ENCODE results near the gene LSP1. TPM values are rescaled to one million over a fixed set of nuclear protein-coding genes. Genes with fewer than 3 reads are reported as not detected.
A peak's percentile ranks its signal among the peaks of the same experiment; 100 is the strongest.

The LSP1 gene
- total RNA-seq, 1 experiment from 2014 or later = 4.0 TPM

DNA sequence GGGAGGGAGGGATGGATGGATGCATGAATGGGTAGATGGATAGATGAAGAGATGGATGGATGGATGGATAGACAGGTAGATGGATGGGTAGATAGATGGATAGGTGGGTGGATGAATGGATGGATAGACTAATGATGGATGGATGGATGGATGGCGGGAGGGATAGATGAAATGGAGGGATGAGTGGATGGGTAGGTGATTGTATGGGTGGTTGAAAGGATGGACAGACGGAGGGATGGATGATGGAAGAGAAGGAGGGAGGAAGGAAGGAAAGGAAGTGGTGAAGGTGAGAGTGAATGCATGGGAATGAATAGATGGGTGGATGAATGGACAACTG, 62.9 kb downstream of the LSP1 start:
- DNase-seq (ENCODE audit: low read depth) = no peak

DNA sequence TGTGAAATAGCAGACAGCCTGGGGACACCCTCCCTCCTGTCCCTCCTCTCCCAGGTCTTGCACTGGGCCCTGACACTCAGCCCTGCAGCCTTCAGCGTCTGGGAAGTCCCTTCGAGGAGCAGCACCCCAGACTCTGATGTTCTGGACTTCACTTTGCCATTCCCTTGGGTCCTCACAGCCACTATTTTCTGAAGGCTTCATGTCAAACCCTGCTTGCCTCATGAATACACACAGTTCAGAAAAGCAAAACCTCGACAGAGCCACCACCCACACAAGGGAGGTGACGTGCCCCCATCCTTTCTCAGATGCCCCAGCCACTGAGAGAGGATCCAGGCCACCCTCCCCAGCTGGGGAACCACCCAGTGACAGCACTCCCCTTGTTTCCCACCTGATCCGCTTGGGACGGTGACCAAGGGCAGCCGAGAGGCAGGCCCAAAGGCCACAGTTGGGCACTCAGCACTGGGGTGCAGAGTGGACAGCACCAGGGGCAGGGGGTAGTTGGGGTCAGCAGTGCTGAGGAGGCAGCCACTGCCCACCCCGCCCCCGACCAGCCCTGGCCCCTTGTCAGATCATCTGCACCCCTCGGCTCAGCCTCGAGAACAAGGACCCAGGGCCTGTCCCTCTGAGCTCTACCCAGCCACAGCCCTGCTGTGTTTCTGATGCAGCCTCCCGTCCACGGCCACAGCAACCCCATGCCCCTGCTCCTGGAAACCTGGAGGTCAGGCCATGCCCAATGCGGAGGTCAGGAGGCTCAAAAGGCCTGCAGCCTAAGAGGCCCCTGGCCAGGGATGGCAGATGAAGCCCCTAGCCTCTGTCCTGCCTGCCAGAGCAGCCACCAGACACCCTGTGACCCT, 63.5 kb downstream of the LSP1 start:
- DNase-seq (ENCODE audit: low read depth) = no peak

DNA sequence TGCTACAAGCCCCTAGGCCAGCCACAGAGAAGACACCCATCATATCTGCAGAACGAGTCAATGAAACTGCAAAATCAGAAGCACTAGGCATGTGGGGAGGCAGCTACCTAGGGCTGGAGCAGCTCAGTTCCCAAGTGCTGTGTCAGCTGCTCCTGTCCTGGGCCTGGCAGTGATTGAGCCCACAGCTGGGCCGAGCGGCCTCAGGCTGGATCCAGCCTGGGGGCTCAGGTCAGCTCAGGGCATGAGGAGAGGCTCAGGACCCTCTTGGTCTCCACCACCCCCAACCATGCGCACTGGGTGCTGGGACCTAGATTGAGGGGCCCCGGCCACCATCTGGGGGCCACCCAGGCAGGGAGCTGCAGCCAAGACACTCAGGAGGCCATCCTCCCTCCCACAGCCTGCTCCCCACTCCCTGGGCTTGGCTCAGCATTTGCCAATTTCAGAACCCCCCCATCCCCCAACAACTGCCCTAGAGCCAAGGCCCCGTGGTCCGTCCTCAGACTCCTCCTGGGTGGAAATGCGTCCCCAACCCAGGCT, 64.2 kb downstream of the LSP1 start:
- DNase-seq (ENCODE audit: low read depth) = no peak

DNA sequence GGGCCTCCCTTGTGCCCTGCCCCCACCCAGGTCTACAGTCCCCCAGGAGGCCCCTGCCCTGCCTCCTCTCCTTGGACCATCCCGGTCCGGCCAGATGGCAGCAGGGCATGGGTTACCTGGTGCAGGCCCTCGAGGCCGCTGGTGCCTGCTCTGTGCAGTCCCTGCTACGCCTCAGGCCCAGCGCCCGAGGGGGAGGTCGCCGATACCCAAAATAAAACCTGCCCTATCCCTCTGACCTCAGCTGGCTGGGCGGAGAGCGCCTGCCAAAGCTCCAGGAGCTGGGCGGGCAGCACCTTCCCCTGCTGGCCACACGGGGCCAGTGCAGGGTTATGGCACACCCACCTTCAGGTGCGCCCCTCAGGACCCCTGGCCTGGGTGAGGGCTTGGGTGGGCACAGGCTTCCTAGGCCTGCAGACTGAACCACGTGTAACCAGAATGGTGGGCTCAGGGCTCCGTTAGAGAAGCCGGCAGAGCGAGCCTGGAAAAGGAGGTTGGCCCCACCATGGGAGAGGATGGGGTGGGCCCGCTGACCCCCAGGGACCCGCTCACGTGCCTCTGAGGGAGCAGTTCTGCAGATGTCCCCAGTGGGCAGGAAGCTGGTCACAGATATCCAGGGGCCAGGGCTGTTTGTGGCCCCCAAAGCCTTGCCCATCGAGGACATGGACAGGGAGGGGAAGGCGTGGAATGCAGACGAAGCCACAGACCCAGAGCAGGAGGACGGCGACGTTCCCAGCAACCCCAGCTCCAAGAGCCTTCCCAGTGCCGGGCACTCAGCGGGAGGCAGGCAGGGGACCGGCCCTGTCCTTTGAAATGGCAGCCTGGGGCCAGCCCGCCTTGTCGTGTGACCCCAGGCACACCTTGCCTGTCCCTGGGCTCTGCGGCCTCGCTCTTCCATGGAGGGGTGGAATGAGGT, 64.9 kb downstream of the LSP1 start:
- no peak for DNase-seq (ENCODE audit: low read depth)

DNA sequence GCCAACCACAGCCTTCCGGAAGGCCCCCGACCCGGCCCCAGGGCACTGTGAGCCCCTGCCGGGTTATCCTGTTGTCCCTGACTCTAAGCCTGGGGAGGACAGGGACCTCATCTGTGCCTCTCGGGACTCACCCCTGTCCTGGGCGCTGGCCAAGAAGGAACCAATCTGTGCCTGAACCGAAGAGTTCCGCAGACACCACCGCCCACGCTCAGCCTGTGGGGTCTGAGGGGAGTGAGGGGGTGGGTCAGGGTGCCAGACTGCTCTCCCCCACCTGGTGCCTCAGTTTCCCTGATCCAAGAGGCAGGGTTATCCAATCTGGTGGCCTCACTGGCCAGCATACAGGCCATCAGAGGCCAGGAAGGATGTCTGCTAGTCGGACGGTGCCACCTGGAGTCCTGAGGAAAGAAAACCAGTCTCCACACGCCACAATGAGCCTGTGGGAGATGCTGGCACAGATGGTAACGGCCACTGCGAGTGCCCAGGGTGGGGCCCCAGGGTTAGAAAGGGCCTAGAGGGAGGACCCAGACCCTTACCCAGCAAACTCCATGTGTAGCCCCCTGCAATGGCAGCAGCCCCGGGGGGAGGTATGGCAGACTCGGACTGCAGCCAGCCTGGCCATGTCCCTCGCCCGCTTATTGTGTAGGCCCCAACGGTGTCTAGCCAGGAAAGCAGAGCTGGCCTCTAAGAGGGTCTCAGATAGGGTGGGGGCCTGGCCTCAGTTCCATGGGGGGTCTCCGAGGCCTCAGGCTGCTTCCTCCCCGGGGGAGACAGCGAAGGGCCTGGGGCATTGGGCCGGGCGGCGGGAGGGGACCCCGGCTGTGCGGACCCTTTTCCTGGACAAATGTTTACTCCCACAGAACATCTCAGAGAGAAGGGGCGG, 65.8 kb downstream of the LSP1 start:
- peak; percentile 45 for DNase-seq (ENCODE audit: low read depth)

DNA sequence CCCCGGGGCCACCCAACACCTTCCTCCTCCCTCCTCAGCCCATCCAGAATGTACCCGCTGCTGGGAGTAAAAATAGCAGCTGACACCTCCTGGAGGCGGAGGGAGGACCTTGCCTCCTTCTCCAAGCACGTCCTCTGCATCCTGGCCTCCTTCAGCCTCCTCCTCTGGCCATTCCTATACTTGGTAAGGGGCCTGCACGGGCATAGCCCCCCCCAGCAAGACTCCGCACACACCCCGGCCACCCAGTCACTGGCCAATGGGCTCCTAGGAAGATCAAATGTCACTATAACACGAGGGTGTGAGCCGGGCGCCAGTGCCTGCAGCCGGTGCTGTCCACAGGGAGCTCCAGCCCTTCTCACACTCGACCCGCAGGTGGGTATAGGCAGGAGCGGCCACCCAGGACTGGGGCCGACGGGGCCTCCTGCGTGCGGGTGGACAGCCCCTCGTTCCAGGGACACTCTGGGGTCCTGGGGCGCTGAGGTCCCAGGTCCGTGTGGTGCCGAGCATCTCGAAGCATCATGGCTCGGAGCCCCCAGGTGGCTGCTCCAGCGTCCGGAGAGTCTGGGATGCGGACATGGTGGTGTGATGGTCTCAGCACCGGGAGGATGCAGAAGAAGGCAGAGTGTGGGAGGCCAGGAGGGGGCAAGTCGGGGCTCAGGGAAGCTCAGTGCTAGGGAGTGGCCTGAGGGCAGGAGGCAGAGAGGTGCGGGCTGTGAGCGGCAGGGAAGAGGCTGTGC, 66.7 kb downstream of the LSP1 start, which contains the start of gene TNNT3:
TNNT3 (plus strand) TSS at position 313 of the 737 bp plus-strand sequence. CDS start 3,172 bp downstream, outside the sequence.
- no peak for DNase-seq (ENCODE audit: low read depth)

DNA sequence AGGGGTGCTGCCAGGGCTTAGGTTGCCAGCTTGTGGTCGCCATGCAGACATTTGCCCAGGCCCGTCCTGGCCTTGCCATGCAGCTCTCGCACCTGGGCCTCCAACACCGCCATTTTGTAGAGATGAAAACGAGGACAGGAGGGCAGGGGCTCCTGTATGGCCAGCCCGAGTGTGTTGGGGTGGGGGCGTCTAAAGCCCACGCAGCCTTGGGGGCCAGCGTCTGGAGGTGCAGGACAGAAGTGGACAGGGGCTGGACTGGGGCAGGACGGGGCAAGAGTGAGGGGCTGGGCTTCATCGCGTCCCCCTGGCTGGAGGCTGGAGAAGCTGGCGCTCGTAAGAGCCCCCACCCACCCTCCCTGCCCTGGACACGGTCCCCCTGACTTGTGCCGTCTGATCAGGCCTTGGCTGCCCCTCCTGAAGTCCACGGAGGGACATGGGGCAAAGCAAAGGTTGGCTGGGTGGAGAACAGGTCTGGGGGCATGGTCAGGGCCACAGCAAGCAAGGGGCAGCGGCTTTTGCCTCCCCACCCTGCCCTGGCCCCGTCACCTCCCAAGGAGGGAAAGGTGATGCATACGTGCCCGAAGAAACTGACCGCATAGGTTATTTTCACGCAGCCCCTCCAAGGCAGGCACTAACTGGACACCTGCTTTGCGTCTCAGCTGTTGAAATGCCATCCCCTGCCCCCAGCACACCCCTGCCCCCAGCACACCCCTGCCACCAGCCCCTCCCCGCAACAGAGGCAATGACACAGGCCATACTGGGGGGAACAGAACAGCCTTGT, 67.4 kb downstream of the LSP1 start:
- DNase-seq (ENCODE audit: low read depth) = no peak

DNA sequence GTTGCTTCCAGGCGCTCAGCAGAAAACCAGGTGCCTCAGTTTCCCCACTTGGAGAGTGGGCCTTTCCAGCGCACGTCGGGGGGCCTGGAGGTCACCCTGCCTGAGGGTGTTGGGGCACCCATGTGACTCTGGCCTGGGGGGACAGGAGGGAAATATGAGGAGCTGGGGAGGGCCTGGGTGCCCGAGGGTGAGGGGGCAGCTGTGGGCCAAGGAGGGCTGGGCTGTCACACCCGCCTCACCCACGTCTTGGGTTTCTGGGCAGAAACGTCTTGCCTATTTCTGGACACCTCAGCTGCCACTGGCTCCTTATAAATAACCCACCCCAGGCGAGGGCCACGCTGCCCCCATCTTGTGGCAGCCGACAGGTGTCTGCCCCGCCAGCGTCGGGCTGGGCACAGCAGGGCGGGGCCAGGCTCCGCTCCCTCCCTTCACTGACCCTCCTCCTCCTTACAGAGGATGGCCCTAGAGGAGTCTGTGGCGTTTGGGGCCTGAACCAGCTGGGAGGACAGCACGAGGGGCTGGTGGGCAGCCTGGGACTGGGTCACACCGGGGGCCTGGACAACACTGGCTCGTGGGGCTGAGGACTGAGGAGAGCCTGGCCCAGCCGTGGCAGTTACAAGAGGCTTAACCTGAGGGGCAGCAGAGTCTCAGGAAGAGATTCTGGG, 68.2 kb downstream of the LSP1 start:
- DNase-seq (ENCODE audit: low read depth) = no peak

DNA sequence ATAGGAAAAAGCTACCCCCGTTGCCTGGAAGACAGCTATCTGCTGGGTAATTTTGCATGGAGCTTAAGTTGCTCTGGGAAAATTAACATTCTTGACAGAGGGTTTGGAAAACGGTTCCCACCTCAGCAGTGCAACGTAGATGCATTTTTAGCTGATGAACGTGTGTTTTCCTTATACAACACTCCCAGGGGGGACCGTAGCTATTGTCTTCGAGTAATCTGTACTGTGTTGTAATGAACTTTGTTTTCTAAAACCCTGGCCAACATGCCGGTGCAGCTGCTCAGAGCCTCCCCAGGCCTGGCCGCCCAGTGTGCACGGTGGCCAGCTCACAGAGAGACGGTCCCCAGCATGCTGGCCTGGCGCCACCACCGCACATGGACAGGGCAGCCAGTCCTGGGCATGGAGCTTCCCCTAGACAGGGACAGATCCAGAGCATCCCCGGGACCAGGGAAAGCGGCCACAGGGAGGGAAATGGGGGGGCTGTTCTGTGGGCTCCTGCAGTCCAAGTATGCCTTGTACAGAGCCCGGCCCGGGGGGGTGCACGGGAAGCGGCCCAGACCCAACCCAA, 68.8 kb downstream of the LSP1 start:
- no peak for DNase-seq (ENCODE audit: low read depth)

DNA sequence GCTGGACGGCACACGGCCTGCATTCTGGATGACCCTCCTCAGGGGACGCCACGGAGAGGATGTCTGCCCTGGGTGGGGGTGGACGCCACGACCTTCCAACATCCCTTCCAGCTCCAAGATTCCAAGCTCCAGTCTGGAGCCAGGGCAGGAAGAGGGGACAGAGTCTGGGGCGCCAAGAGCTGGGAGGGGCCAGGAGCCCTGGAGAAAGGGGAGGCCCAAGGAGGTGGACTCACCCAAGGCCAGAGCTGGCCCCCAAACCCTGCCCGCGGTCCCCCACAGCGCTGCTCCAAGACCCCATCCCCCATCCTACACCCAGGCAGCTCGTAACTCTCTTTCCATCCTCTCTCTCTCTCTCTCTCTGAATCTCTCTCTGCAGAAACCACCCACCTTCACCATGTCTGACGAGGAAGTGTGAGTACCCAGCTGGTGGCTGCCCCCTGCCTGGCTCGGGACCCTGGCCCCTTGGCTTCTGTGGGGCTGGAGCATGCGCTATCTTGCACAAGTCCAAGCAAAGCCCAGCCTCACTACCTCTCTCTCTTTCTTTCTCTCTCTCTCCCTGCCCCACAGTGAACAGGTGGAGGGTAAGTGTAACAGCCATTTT, 69.7 kb downstream of the LSP1 start:
- no peak for DNase-seq (ENCODE audit: low read depth)

DNA sequence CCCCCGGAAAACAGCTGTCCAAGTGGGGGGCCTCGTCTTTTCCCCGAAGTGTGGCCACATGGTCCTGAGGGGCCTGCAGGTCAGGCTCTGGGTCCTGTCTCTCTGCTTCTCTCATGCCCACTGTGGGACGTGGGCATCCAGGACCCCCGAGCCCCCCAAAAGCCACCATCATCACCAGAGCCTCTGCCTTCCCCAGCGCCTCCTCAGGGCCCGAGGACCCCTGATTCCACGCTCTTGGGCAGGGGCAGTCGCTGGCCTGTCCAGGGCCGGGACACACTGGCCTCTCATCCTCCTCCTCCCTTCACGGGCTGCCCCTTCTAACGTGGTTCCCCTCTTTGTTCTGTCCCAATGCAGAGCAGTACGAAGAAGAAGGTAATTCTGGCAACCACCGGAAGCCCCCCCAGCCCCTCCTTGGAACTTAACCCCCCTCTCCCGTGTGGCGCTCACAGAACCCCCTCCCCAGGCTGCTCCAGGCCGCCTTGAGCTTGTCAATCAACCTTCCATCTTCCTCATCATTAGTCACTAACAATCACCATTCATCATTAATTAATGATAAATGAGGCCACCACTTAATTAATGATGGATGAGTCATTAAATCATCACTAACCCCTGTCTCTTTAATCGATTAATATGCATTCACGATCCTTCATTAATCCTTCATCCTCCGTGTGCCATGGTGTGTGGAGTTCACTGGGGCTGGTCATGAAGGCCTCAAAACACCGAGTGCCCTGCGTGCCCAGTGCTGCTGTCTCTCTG, 70.5 kb downstream of the LSP1 start:
- DNase-seq (ENCODE audit: low read depth) = no peak

DNA sequence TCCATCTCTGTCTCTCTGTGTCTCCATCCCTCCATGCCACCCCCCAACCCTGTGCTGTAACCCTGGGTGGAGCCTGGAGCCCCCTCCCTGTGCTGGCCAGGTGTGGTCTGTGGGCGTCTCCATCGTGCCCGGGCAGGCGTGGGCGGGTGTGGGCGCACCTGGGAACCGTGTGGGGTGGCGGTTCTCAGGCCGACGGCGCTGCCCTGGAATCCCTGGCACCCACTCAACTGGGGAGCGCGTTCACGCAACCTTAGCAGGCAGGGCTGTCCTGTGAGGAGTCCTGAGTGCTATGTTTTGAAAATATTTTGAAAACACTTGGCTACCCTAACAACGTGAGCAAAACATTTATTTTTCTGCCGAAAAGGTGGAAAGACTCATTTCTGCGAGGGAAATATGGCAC, 71.3 kb downstream of the LSP1 start:
- peak; percentile 26 for DNase-seq (ENCODE audit: low read depth)

DNA sequence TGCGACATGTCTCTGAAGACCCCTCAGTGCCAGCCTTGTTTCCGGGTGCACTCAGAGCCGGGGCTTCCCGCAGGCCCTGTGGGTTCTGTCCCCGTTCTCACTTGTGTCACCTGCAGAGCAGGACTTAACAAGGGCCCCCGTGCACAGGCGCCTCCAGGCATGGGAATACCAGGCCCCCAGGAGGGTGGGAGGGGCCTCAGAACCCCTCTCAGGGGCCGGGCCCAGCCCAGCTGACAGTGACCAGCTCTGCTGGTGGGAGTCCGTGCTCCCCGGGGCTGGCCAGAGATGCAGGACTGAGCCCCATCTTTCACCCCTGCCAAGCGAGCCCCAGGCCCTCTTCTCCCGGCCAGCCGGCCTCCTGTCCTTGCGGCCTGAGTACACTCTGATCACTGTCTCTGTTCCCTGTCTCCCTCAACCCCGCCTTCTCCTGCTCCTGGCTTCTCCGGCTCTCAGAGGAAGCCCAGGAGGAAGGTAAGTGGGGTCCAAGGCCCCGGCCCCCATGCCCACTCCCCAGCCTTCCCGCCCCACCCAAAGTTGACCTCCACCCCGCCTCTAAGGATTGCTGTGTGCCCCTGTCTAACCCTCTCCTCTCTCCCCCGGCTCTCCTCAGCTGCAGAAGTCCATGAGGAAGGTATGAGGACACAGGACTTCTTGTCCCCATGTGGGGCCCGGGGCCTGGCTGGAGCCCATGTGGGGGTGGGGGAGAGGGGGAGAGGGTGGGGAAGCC, 71.9 kb downstream of the LSP1 start:
- no peak for DNase-seq (ENCODE audit: low read depth)

DNA sequence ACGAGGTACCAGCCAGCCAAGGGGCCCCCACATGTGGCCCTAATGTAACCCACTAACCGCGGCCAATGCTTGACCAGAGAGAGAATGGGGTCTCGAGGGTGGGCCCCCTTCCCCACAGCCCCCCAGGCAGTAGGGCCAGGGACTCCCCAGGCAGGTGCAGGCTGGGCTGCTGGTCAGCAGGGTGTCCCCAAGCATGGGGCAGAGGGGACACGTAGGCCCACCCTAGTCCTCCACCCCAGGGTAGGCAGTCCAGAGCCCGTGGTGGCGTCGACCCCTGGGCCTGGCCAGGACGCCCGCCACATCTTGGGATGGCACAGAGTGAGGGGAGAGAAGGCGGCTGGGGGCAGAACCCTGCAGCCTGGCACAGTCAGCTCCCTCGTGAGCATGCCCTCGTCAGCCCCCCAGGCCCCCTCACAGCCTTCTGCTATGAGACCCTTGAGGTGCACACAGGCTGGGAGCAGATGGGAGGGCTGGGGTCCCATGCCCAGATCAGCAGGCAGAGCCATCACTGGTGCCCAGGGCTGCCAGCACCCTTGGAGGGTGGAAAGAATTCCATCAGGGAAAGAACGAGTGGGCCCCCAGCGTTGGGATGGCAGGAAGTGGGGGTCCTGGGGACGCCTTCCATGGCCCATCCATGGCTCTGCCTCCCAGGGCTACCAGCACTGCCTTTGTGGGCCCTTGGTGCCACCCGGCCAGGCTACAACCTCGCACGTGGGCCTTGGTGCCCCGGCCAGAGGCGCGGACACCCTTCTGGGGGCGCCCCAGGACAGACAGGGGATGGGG, 72.7 kb downstream of the LSP1 start:
- no peak for DNase-seq (ENCODE audit: low read depth)

DNA sequence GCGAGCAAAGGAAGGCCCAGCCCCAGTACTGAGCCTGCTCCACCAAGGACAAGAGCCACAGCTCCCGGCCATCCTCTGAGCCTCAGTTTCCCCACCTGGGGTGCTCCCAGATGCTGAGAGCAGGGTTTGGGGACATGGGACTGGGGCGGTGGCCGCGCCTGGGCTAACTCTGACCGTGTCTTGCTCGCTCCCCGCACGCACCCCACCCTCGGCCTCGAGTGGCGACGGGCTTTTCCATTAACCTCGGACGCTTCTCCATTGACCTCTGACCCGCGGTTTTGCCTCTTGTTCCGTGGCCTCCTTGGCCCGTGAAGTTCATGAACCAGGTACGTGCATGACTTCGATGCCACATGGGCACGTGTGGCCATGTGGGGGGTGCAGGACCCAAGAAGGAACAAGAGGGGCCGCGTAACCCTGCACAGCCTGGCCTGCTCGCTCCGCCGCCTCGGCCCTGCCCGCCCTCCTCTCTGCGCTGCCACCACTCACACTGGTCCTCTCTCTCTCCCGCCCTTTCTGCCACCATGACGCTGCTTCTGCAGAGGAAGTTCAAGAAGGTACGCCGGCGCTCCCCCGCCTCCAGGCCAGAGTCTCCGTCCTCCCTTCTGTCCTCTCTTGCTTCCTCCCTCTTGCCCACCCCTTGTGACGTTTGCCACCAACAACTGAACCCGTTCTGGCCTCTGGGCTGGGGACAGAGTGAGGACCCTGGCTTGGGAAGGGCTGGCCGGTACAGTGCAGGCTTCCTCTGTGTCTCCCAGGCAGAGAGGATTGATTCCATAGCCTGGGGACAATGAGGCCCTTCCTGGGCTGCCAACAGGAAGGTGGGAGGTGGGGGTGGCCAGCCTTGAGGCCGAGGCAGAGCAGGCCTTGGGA, 73.5 kb downstream of the LSP1 start:
- DNase-seq (ENCODE audit: low read depth) = no peak

Data from M059J (cell line).